NCI-H1436 (cell line): ENCODE data around the gene FREY1.
"Not testable (repeated sequence)": the region's sequence is repeated elsewhere in the genome, so short reads cannot be mapped to it uniquely, and the experiment has no call there.

Experiments
- DNase-seq: peaks from one replicate; lab custom pipeline; 2025; lab: John Stamatoyannopoulos, UW

Gene FREY1

GRCh38 chr11:45913942-45914635, 7.0 kb upstream of the FREY1 start:
- no peak for DNase-seq

DNA sequence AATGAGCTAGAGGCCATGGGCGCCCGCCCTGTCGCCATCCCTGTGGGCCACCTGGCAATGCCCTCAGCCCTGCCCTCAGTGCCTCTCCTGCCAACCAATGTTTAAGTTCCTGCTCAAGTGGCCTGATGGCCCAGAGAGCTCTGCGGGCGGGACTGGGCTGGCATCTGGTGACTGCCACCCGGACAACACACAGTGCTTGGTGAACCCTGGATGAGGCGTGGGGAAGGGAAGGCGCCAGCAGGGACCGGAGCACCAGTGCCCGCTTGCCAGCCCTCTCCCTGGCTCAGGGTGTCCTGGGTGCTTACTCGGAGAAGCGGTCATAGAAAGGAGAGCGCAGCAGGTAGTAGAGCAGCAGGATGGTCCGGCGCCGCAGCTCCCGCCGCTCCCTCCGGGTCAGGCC, 6.4 kb upstream of the FREY1 start:
- no peak for DNase-seq

DNA sequence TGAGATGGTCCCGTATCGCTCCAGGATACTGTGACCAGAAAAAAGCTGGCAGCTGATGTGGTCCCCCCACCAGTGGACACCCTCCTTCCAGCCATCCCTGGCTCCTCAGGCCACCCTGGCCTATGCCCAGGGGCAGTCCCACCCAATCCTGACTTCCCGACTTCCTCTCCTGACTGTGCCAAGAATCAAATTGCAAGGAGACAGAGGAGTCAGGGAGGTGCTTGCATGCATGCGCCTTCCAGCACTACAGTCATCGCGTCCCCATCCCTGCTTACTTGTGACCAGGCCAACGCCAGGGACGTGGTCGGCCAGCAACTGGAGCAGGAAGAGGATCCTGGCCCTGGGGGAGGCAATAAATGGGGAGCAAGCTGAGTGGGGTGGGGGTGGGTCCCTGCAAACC, 3.6 kb upstream of the FREY1 start:
- DNase-seq = no peak

DNA sequence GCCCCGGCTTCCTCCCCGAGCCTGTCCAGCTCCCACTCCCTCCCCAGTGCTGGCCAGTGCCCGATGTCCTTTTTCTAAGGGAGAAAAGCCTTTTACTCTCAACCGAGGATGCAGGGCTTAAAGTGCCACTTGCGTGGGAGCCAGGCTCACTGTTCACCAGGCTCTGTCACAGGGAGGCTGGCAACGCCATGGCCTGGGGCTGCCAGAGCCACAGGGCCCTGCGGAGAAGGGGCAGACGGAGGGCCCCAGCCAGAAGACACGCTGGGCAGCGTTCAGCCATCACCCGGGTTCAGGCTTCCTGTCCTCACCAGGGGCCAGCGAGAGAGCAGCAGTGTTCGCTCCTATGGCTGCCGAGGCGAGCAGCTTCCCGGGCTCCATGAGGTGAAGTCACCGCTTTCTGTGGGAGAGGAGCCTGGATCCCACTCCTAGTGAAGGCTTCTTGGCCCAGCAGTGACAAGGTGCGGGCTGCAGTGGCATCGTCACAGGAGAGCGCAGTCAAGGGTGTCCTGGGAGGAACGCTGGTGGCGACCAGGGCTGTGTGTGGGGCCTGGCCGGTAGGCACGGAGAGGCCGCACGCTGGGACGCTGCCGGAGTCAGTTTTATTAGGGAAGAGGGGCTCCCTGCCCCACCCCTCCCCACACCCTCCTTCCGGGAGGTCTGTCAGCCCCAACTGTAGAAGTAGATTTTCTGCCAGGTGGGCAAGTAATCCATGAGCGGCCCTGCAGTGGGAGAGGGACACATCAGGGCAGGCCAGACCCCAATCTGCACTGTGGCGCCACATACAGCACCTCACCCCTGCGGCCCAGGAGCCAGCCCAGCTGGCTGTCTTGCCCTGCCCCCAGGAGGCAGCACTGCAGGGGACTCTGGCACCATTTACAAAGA, 2.8 kb upstream of the FREY1 start:
- no peak for DNase-seq

DNA sequence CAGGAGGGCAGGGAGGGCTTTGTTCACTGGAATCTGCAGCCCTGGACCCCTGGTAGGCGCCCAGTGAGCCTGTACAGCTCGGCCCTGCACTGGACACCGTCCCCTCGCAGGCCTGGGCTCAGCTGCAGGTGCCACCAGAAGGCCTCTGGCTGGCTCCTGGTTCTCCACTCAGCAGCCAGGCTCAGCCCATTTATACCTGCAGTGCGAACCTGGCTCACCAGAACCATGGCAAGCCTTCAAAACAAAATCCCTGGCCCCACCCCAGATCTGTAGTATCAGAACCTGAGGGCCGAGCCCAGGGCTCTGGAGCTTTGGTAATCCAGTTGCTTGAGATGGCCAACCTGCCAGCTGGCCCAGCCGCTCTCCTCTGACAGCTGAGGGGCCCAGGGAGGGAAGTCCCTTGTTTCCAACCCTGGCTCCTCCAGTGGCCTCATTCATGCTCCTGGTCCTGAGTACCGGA, 870 bp upstream of the FREY1 start:
- DNase-seq = no peak

- DNase-seq = no peak
Measured at GRCh38 chr11:45906096-45906682, 882 bp downstream of the FREY1 start.

DNA sequence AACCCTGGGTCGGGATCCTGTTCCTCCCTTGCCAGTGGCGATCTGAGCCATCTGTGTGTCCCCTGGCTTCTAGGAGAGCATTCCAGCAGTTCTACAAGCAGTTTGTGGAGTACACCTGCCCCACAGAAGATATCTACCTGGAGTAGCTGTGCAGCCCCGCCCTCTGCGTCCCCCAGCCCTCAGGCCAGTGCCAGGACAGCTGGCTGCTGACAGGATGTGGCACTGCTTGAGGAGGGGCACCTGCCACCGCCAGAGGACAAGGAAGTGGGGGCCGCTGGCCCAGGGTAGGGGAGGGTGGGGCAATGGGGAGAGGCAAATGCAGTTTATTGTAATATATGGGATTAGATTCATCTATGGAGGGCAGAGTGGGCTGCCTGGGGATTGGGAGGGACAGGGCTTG, 1.5 kb downstream of the FREY1 start:
- DNase-seq = not testable (repeated sequence)

DNA sequence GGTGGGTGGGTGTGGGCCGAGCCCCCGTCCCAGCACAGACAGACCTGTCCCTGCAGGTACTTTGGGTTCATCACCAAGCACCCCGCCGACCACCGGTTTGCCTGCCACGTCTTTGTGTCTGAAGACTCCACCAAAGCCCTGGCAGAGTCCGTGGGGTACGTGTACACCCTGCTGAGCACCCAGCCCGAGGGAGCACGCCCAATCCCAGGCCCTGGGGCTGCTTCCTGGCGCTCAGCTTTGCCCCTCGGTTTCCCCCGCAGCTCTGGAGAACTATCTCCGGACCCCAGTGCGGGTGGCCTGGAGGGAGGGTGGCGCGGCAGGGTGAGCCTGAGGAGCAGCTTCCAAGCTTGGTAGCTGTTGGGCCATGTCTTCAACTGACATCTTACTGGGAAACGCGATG, 2.0 kb downstream of the FREY1 start:
- no peak for DNase-seq

DNA sequence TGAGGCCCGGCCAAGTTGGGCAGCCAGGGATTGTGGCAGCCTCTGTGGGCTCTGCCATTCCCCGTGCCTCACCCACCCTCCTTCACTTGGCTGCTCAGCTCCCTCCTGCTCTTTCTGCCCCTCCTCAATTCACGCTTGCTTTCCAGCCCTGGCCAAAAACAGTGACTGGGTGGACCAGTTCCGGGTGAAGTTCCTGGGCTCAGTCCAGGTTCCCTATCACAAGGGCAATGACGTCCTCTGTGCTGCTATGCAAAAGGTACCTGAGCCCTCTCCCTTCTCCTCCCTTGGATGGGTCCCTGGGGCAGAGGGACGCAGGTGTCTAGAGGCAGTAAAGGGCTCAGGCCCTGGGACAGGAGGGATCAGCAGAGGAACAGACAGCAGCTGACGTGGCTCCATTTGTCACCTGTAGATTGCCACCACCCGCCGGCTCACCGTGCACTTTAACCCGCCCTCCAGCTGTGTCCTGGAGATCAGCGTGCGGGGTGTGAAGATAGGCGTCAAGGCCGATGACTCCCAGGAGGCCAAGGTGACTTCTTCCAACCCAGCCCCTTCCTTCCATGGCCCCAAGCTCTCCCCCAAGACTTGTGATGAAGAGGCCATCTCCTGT, 2.7 kb downstream of the FREY1 start:
- DNase-seq = no peak

DNA sequence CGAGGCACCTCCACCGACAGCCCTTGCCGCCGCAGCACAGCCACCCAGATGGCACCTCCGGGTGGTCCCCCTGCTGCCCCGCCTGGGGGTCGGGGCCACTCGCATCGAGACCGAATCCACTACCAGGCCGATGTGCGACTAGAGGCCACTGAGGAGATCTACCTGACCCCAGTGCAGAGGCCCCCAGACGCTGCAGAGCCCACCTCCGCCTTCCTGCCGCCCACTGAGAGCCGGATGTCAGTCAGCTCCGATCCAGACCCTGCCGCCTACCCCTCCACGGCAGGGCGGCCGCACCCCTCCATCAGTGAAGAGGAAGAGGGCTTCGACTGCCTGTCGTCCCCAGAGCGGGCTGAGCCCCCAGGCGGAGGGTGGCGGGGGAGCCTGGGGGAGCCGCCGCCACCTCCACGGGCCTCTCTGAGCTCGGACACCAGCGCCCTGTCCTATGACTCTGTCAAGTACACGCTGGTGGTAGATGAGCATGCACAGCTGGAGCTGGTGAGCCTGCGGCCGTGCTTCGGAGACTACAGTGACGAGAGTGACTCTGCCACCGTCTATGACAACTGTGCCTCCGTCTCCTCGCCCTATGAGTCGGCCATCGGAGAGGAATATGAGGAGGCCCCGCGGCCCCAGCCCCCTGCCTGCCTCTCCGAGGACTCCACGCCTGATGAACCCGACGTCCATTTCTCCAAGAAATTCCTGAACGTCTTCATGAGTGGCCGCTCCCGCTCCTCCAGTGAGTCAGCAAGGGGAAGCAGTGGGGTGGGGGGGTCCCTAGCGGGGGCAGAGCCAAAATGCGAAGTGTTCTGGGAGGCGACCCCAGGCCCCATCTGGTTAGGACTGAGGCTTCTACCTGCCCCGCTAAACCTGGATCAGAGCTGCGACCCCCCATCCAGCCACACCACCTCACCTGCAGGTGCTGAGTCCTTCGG, 4.4 kb downstream of the FREY1 start:
- no peak for DNase-seq

DNA sequence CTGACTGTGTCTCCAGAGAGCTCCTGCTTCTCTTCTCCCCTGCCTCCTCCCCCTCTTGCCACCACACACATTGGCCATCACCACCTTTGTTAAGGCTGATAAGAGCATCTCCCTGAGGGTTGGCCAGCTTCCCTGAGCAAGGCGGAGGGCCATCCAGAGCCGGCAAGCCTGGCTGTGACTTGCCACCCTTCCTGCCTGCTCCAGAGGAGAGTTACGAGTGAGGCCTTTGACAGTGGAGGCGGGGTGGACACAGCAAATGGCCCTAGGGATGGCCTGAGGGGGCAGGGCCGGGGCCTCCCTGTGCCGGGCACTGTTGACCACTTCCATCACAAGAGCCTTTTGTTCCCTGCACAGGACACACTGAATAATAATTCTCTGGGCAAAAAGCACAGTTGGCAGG, 5.4 kb downstream of the FREY1 start:
- DNase-seq = no peak

DNA sequence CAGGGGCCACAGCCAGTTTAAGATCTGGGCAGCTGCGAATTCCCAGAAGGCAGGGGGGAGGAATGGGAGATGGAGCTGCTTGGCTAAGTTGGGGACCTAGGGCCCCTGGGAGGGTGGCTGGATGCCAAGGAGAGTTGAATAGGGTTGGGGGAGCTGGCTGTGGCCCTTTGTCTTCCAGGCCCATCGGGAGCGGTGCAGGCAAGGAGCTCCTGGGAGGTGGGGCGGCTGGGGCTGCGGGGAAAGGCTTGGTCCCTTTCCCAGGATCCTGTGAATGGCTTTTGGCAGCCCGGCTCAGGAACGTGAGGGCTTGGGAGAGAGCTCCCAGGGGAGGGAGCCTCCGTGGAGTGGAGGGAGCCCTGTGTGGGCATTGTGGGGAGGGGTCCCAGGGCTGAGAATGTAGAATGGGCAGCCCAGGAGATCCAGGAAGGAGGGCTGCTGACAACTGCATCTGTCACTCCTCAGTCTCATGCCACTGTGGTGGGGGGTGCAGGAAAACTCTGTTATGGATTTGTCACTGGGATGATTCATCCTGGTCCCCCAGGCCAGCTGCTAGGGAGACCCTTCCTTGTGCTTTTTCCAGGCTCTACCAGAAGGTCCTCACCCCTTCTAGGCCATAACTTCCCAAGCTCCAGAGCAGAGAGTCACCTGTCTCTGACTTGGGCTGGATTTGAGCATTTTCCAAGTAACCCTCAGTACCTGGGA, 6.0 kb downstream of the FREY1 start:
- DNase-seq = no peak

DNA sequence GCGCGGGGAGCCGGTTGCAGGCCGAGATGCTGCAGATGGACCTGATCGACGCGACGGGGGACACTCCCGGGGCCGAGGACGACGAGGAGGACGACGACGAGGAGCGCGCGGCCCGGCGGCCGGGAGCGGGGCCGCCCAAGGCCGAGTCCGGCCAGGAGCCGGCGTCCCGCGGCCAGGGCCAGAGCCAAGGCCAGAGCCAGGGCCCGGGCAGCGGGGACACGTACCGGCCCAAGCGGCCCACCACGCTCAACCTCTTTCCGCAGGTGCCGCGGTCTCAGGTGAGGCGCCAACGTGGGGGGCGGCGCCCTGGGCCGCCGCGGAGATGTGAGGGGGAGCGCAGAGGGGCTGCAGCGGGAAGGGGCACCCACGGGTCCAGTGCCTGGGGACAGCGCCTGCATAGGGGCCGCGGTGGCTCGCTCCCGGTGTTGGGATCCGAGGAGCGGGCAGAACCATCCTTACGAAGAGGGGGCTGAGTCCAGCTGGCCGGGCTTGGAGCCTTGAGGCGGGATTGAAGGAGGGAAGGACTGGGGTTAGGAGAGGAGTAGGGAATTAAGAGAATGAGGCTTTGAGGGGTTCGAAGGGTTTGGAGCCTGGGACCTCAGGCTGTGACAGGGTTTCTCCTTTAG, 6.8 kb downstream of the FREY1 start:
- not testable (repeated sequence) for DNase-seq

GRCh38 chr11:45899448-45900174, 7.5 kb downstream of the FREY1 start:
- peak; percentile 90 for DNase-seq

- DNase-seq = no peak
Measured at GRCh38 chr11:45899086-45899447, 8.0 kb downstream of the FREY1 start.

GRCh38 chr11:45897556-45897955, 9.5 kb downstream of the FREY1 start:
- no peak for DNase-seq

GRCh38 chr11:45896422-45896984, 10.6 kb downstream of the FREY1 start:
- peak; percentile 63 for DNase-seq

DNA sequence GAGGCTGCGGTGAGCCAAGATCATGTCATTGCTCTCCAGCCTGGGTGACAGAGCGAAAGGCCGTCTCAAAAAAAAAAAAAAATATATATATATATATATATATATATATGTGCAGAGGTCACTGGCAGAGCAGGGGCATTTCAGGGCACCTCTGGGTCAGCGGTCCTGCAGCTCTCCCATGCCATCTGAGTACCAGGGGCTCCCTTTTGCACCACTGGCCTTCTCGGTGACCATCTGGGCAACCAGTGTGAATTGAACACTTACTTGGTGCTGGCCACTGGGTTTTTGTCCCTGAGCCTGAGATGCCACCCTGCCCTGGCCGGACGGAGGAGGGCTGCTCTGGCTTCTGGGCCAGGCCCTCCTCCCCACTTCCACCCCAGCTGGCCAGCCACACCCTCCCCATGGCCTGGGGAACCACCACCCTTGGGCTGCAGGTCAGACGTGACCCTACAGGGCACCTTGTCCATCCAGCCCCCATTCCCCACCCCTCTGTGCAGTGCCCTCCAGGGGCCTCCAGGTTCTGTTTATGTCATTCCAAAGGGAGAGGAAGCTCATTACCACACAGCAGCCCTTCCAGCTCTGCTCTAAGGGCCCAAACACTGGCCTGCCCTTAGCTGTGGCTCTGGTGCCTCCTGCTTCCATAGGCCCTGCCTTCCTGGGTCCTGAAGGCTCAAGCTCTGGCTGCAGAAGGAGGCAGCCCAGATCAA, 11.4 kb downstream of the FREY1 start:
- DNase-seq = no peak
